B cell (primary cell): ENCODE results near the gene LRBA. TPM values are rescaled to one million over a fixed set of nuclear protein-coding genes. Genes with fewer than 3 reads are reported as not detected.

Experiments used
- ATAC-seq: fragments of 200-7000 bp; cut with Tn5 transposase; one replicate; pipeline ENCODE4 v1.10.0; 2021; ENCODE audit warnings: low read depth, mild to moderate bottlenecking, moderate number of reproducible peaks, moderate library complexity
- CTCF ChIA-PET: fragments of 350-600 bp; sonication (Branson Sonifier 250); formaldehyde crosslinking; loops from one replicate; lab custom pipeline; 2021; ENCODE audit warnings: antibody characterized with exemption, inconsistent platforms; lab: Charles Lee
- POLR2A ChIA-PET: fragments of 350-600 bp; sonication (Branson Sonifier 250); formaldehyde crosslinking; loops from one replicate; lab custom pipeline; 2021; ENCODE audit warnings: antibody characterized with exemption; lab: Charles Lee
- DNase-seq: peaks from one replicate; pipeline ENCODE4 v3.0.0; 2013
- H2AFZ ChIP-seq: 2 replicates; pipeline ENCODE4 v1.6.1; 2012; ENCODE audit warnings: mild to moderate bottlenecking, low read depth, low read length; ENCODE audit not compliant: insufficient read depth, poor library complexity, severe bottlenecking
- H3K27ac ChIP-seq, 2 donors: 1 replicate in 1 of 2; 2 replicates in 1 of 2; pipeline ENCODE4 v1.5.1; 2012 to 2013; ENCODE audit warnings: low read length in 2 of 2, mild to moderate bottlenecking in 2 of 2, moderate library complexity in 1 of 2
- H3K27me3 ChIP-seq, 4 experiments: fragments of 200-600 bp in 1 of 4; sonication (generic) in 1 of 4; replicated peaks in 1 of 4; 1 replicate in 2 of 4; 2 replicates in 2 of 4; pipeline versions ENCODE4 v1.6.1 to v1.7.0; 2013 to 2016; ENCODE audit warnings: low read length in 3 of 4, mild to moderate bottlenecking in 2 of 4, mixed read lengths in 1 of 4, moderate library complexity in 1 of 4; ENCODE audit not compliant: insufficient read depth in 4 of 4, control insufficient read depth in 3 of 4; ENCODE audit errors: control extremely low read depth in 1 of 4
- H3K36me3 ChIP-seq, 2 experiments: replicated peaks in 1 of 2; 1 replicate in 1 of 2; 2 replicates in 1 of 2; pipeline versions ENCODE4 v1.6.1 to v1.7.1; 2013; ENCODE audit warnings: low read length in 1 of 2; ENCODE audit not compliant: insufficient read depth in 2 of 2, control insufficient read depth in 1 of 2; ENCODE audit errors: control extremely low read depth in 1 of 2, extremely low read depth in 1 of 2
- H3K4me1 ChIP-seq, 2 donors: fragments of 200-600 bp in 1 of 2; sonication (generic) in 1 of 2; 1 replicate in 1 of 2; 2 replicates in 1 of 2; pipeline versions ENCODE4 v1.5.1 to v1.6.1; 2013 to 2017; ENCODE audit warnings: low read length in 2 of 2; ENCODE audit not compliant: control insufficient read depth in 2 of 2, insufficient read depth in 2 of 2
- H3K4me2 ChIP-seq: replicated peaks from 2 replicates; pipeline ENCODE3; 2012; ENCODE audit warnings: mild to moderate bottlenecking, low read depth, low read length; ENCODE audit not compliant: poor library complexity, severe bottlenecking
- H3K4me3 ChIP-seq, 5 experiments: fragments of 200-600 bp in 1 of 5; sonication (generic) in 1 of 5; 1 replicate in 3 of 5; 2 replicates in 2 of 5; pipeline versions ENCODE4 v1.5.1 to v1.7.0; 2011 to 2016; ENCODE audit warnings: low read length in 4 of 5, mild to moderate bottlenecking in 4 of 5, low read depth in 2 of 5, control low read depth in 1 of 5, moderate library complexity in 1 of 5; ENCODE audit not compliant: insufficient read depth in 1 of 5; ENCODE audit errors: control extremely low read depth in 1 of 5, extremely low read depth in 1 of 5
- H3K79me2 ChIP-seq: fragments of 200-600 bp; sonication (generic); one replicate; pipeline ENCODE4 v1.6.0; 2016; ENCODE audit warnings: low read length; ENCODE audit not compliant: control insufficient read depth, insufficient read depth
- H3K9ac ChIP-seq: fragments of 200-600 bp; sonication (generic); 2 replicates; pipeline ENCODE4 v1.6.1; 2017; ENCODE audit warnings: mild to moderate bottlenecking, low read length, moderate library complexity
- H3K9me3 ChIP-seq, 3 donors: one replicate each; pipeline versions ENCODE4 v1.6.1 to v1.7.1; 2013; ENCODE audit warnings: low read length in 2 of 3; ENCODE audit not compliant: control insufficient read depth in 2 of 3, insufficient read depth in 1 of 3; ENCODE audit errors: control extremely low read depth in 1 of 3
- H4K20me1 ChIP-seq: 2 replicates; pipeline ENCODE4 v1.6.0; 2012; ENCODE audit warnings: mild to moderate bottlenecking, low read length; ENCODE audit not compliant: insufficient read depth, control insufficient read depth, poor library complexity, severe bottlenecking
- H3K27ac Mint-ChIP-seq: one replicate; pipeline ENCODE4 v1.8.0; 2021; ENCODE audit warnings: mixed read lengths
- H3K27me3 Mint-ChIP-seq: one replicate; pipeline ENCODE4 v1.8.0; 2021; ENCODE audit warnings: mixed read lengths
- H3K4me1 Mint-ChIP-seq: one replicate; pipeline ENCODE4 v1.8.0; 2021; ENCODE audit warnings: mixed read lengths
- H3K4me3 Mint-ChIP-seq: one replicate; pipeline ENCODE4 v1.8.0; 2021; ENCODE audit warnings: mixed read lengths
- H3K9me3 Mint-ChIP-seq: one replicate; pipeline ENCODE4 v1.8.0; 2022; ENCODE audit warnings: mixed read lengths; ENCODE audit not compliant: insufficient read depth
- EZH2 ChIP-seq: IDR thresholded peaks from 2 replicates; pipeline ENCODE4 v1.6.1; 2012; ENCODE audit warnings: borderline replicate concordance, low read depth, mild to moderate bottlenecking, moderate library complexity, low read length; ENCODE audit not compliant: insufficient read depth, poor library complexity, severe bottlenecking
- WGBS: methylation state at CpG from one replicate; pipeline ENCODE4 v1.1.5; 2013; ENCODE audit warnings: missing lambda C conversion rate; ENCODE audit not compliant: insufficient coverage; 5-methylcytosine and 5-hydroxymethylcytosine counted together
- intact Hi-C: fragments of 100-400 bp; cut with micrococcal nuclease; formaldehyde crosslinking; loops from one replicate; pipeline ENCODE4 v1.10.0; 2022
- polyA plus RNA-seq: library from polyadenylated mRNA; depleted of rRNA; stranded (reverse); fragments of >200 nt; gene quantifications from 2 replicates; pipeline ENCODE4 v1.2.3, GENCODE V29; 2012
- total RNA-seq, 2 donors: library from RNA; stranded (reverse); fragments of 120-200 nt in 1 of 2; gene quantifications; 1 replicate in 1 of 2; 2 replicates in 1 of 2; pipeline versions ENCODE4 v1.2.3 to v1.2.4, GENCODE V29; 2013 to 2022
- TF ChIP-seq, protein P1 (sequence below): fragments of 200-600 bp; IDR thresholded peaks from one replicate; pipeline ENCODE4 v1.8.0; 2022; ENCODE audit warnings: antibody characterized with exemption, mild to moderate bottlenecking

LRBA gene
- total and polyA plus RNA-seq, 2 donors (not counting 1 experiment from before 2014, with no cell fraction given), result 17.5 to 86.7 TPM

- intact Hi-C loops, result no loop called here
- Histone ChIP-seq H3K27ac (peak overlapping the region; percentile 51 to 60), H3K79me2 (peaks cover 6% of the 10 kb centered on the region), H3K9me3 (no peaks in the 10 kb centered on the region), H3K27me3 (no peaks in the 10 kb centered on the region), H2AFZ (no peak overlapping the region), H3K4me3 (peak overlapping the region in 1 of 5 experiments; percentile 4), H3K4me2 (peak overlapping the region; percentile 48), H3K36me3 (peaks cover 5 to 6% of the 10 kb centered on the region in 2 experiments), H3K9ac (peak overlapping the region; percentile 9), H3K4me1 (peaks cover 8 to 17% of the 10 kb centered on the region in 2 donors), H4K20me1 (no peaks in the 10 kb centered on the region)
- CTCF ChIA-PET, result no interaction called here
- ATAC-seq (no peak), DNase-seq (no peak)
- H3K27ac Mint-ChIP-seq, result peak overlapping the region; percentile 77
- TF ChIP-seq, protein P1, sequence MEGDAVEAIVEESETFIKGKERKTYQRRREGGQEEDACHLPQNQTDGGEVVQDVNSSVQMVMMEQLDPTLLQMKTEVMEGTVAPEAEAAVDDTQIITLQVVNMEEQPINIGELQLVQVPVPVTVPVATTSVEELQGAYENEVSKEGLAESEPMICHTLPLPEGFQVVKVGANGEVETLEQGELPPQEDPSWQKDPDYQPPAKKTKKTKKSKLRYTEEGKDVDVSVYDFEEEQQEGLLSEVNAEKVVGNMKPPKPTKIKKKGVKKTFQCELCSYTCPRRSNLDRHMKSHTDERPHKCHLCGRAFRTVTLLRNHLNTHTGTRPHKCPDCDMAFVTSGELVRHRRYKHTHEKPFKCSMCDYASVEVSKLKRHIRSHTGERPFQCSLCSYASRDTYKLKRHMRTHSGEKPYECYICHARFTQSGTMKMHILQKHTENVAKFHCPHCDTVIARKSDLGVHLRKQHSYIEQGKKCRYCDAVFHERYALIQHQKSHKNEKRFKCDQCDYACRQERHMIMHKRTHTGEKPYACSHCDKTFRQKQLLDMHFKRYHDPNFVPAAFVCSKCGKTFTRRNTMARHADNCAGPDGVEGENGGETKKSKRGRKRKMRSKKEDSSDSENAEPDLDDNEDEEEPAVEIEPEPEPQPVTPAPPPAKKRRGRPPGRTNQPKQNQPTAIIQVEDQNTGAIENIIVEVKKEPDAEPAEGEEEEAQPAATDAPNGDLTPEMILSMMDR, result no peak
- TF ChIP-seq EZH2, result no peak
- peaks cover 34% of the 10 kb centered on the region for H3K4me1 Mint-ChIP-seq
- no peaks in the 10 kb centered on the region for H3K9me3 Mint-ChIP-seq
- POLR2A ChIA-PET, result no interaction called here
- no peaks in the 10 kb centered on the region for H3K27me3 Mint-ChIP-seq
- peak overlapping the region; percentile 75 for H3K4me3 Mint-ChIP-seq
Measured at GRCh38 chr4:150826306-150826705, 188.8 kb downstream of the LRBA start.

GRCh38 chr4:150822407-150822806 lies 192.7 kb downstream of the LRBA start:
- CTCF ChIA-PET, result no interaction called here
- no peak overlapping the region for H3K4me3 ChIP-seq
- H3K9ac ChIP-seq, result no peak overlapping the region
- no peaks in the 10 kb centered on the region for H3K27me3 ChIP-seq
- POLR2A ChIA-PET, result no interaction called here
- Mint-ChIP-seq H3K4me1 (peaks cover 18% of the 10 kb centered on the region), H3K27ac (no peak overlapping the region), H3K9me3 (no peaks in the 10 kb centered on the region), H3K27me3 (no peaks in the 10 kb centered on the region), H3K4me3 (no peak overlapping the region)
- H3K4me2 ChIP-seq, result no peak overlapping the region
- WGBS, result 100% methylated on average over 2 of the region's 5 CpGs
- TF ChIP-seq, protein P1, result no peak
- no peak for TF ChIP-seq EZH2
- no peak for ATAC-seq
- peaks cover 0 to 6% of the 10 kb centered on the region in 2 experiments for H3K36me3 ChIP-seq
- intact Hi-C loops, result no loop called here
- no peaks in the 10 kb centered on the region for H3K9me3 ChIP-seq
- no peak for DNase-seq
- peaks cover 6% of the 10 kb centered on the region for H3K79me2 ChIP-seq
- peaks cover 8 to 10% of the 10 kb centered on the region in 2 donors for H3K4me1 ChIP-seq
- H4K20me1 ChIP-seq, result no peaks in the 10 kb centered on the region
- no peak overlapping the region for H3K27ac ChIP-seq
- H2AFZ ChIP-seq, result no peak overlapping the region
